Lower lobe of right lung (tissue), 2 donors: ENCODE results near the gene HSPA12A. TPM values are rescaled to one million over a fixed set of nuclear protein-coding genes. Genes with fewer than 3 reads are reported as not detected.

Source experiments
- ATAC-seq, 2 donors: fragments of 200-7000 bp; cut with Tn5 transposase; one replicate each; pipeline ENCODE4 v1.9.1; 2020 to 2022; ENCODE audit warnings: mild to moderate bottlenecking in 2 of 2, moderate library complexity in 2 of 2
- DNase-seq: peaks from one replicate; pipeline ENCODE4 v3.0.0-alpha.2; 2020
- H3K27ac ChIP-seq: fragments of 200-600 bp; one replicate; pipeline ENCODE4 v1.8.0; 2022
- H3K27me3 ChIP-seq: fragments of 200-600 bp; one replicate; pipeline ENCODE4 v1.8.0; 2022; ENCODE audit warnings: low read depth
- H3K36me3 ChIP-seq: fragments of 200-600 bp; one replicate; pipeline ENCODE4 v1.8.0; 2022; ENCODE audit warnings: mild to moderate bottlenecking
- H3K4me1 ChIP-seq: fragments of 200-600 bp; one replicate; pipeline ENCODE4 v1.8.0; 2022
- H3K4me3 ChIP-seq: fragments of 200-600 bp; one replicate; pipeline ENCODE4 v1.8.0; 2022; ENCODE audit warnings: mild to moderate bottlenecking
- H3K9me3 ChIP-seq: fragments of 200-600 bp; one replicate; pipeline ENCODE4 v1.8.0; 2022
- CTCF ChIP-seq: fragments of 200-600 bp; IDR thresholded peaks from one replicate; pipeline ENCODE4 v1.8.0; 2022; ENCODE audit warnings: antibody characterized with exemption, mild to moderate bottlenecking
- intact Hi-C: fragments of 100-400 bp; cut with DNase I; formaldehyde crosslinking; loops from one replicate; pipeline ENCODE4 v1.11.0; 2022
- total RNA-seq: library from RNA; stranded (reverse); fragmentation: NEBNext Ultra II Directional; extraction: Animal tissue kit (Norgen Biotek cat#: 25700); gene quantifications from one replicate; pipeline ENCODE4 v1.2.1, GENCODE V29; 2021
- donor health status: DM: no; HTN: yes; CAD: no; lungs with severe emphysema.

The HSPA12A gene
- total RNA-seq, 1 donor from 2014 or later, result 8.8 TPM

GRCh38 chr10:116667484-116667883 is 74.9 kb downstream of the HSPA12A start:
- H3K27me3 ChIP-seq, result peaks cover 23% of the 10 kb centered on the region
- DNase-seq (no peak), ATAC-seq (no peak)
- no peak overlapping the region for H3K4me3 ChIP-seq
- intact Hi-C loops, result no loop called here
- H3K4me1 ChIP-seq, result no peaks in the 10 kb centered on the region
- no peak overlapping the region for H3K27ac ChIP-seq
- H3K36me3 ChIP-seq, result no peaks in the 10 kb centered on the region
- no peaks in the 10 kb centered on the region for H3K9me3 ChIP-seq
- TF ChIP-seq CTCF, result no peak

- H3K27me3 ChIP-seq, result peaks cover 16% of the 10 kb centered on the region
- peak overlapping the region; percentile 14 for H3K4me3 ChIP-seq
- H3K9me3 ChIP-seq, result no peaks in the 10 kb centered on the region
- ATAC-seq, result peak in 1 of 2 donors; percentile 10
- DNase-seq, result no peak
- no peak for TF ChIP-seq CTCF
- intact Hi-C loops, result no loop called here
- H3K27ac ChIP-seq, result no peak overlapping the region
- H3K4me1 ChIP-seq, result no peaks in the 10 kb centered on the region
- no peaks in the 10 kb centered on the region for H3K36me3 ChIP-seq
Observed at GRCh38 chr10:116665541-116666125, 76.7 kb downstream of the HSPA12A start.

GRCh38 chr10:116664631-116665030 is 77.7 kb downstream of the HSPA12A start:
- no peak for TF ChIP-seq CTCF
- DNase-seq (no peak), ATAC-seq (no peak)
- Histone ChIP-seq H3K27ac (no peak overlapping the region), H3K27me3 (peaks cover 6% of the 10 kb centered on the region), H3K36me3 (no peaks in the 10 kb centered on the region), H3K4me3 (no peak overlapping the region), H3K9me3 (no peaks in the 10 kb centered on the region), H3K4me1 (no peaks in the 10 kb centered on the region)
- intact Hi-C loops, result no loop called here

- H3K9me3 ChIP-seq, result no peaks in the 10 kb centered on the region
- DNase-seq (no peak), ATAC-seq (no peak)
- intact Hi-C loops, result no loop called here
- H3K27me3 ChIP-seq, result no peaks in the 10 kb centered on the region
- H3K4me3 ChIP-seq, result no peak overlapping the region
- no peaks in the 10 kb centered on the region for H3K36me3 ChIP-seq
- no peak overlapping the region for H3K27ac ChIP-seq
- no peak for TF ChIP-seq CTCF
- H3K4me1 ChIP-seq, result no peaks in the 10 kb centered on the region
Observed at GRCh38 chr10:116663342-116663741, 79.0 kb downstream of the HSPA12A start.

- no peak for TF ChIP-seq CTCF
- no peak for ATAC-seq
- DNase-seq, result no peak
- Histone ChIP-seq H3K4me1 (no peaks in the 10 kb centered on the region), H3K9me3 (no peaks in the 10 kb centered on the region), H3K36me3 (no peaks in the 10 kb centered on the region), H3K27me3 (peaks cover 3% of the 10 kb centered on the region), H3K4me3 (no peak overlapping the region), H3K27ac (no peak overlapping the region)
- intact Hi-C loops, result no loop called here
Observed at GRCh38 chr10:116660860-116661259, 81.5 kb downstream of the HSPA12A start.
